Heart left ventricle (tissue), 13 donors: ENCODE results near the gene B4GALT5.

Experiments
- CTCF ChIP-seq, 12 donors: fragments of 200-600 bp; sonication (generic) in 4 of 12; IDR thresholded peaks; one replicate each; pipeline versions ENCODE4 v1.5.0 to v1.8.0; 2018 to 2022; ENCODE audit warnings: antibody characterized with exemption in 12 of 12, mild to moderate bottlenecking in 5 of 12
- POLR2A ChIP-seq, 2 donors: fragments of 450-650 bp; IDR thresholded peaks; one replicate each; pipeline ENCODE4 v1.6.1; 2017; ENCODE audit warnings: antibody characterized with exemption in 2 of 2, mild to moderate bottlenecking in 2 of 2, moderate library complexity in 2 of 2
- donor health status: ischemic (EF 13 %, LVEDD 7.1; RV severe dilation, severe dysfunction).
- donor health status: DM: no; HTN: yes; CAD: no.
- donor health status: DM: no; HTN: no; CAD: no.
- donor health status: ischemic (EF 25% LVEDD 6.9; RV normal size, moderate dysfunction).
- donor health status: ischemic (EF 25% LVEDD 5.7; RV mildly dilated, moderate dysfunction).
- donor health status: ischemic (EF 35%, LVEDD 5.7; RV mildly dilated, moderate dysfunction).
- donor health status: nonischemic (EF 11% LVEDD 7.7; RV severe dilation, severe dysfunction).
- donor health status: DM: yes; HTN: yes; CAD: no.
- donor health status: PGD.
- donor health status: ischemic (EF 29% LVEDD 5.4; RV normal size, mild dysfunction).
- donor health status: nonischemic (EF 23%, LVEDD 6.1; RV moderate dilation, normal function).

- TF ChIP-seq CTCF (IDR thresholded peaks at IDR 0.05) (no peak), POLR2A (IDR thresholded peaks at IDR 0.05) (no peak)
Measured at GRCh38 chr20:49681850-49682216, 31.8 kb downstream of the B4GALT5 start.
